Thyroid gland (tissue), 4 donors: ENCODE measurements around the gene ATP9B. TPM values are rescaled to one million over a fixed set of nuclear protein-coding genes. Genes with fewer than 3 reads are reported as not detected.
"Not testable (repeated sequence)": the region's sequence is repeated elsewhere in the genome, so short reads cannot be mapped to it uniquely, and the experiment has no call there.

ENCODE experiments used
- DNase-seq, 2 donors: peaks; one replicate each; pipeline ENCODE4 v3.0.0-alpha.2; 2019
- H3K27ac ChIP-seq, 3 donors: fragments of 200-600 bp; sonication (generic); 1 replicate in 2 of 3; 2 replicates in 1 of 3; pipeline ENCODE4 v1.5.1; 2016 to 2019; ENCODE audit warnings: mild to moderate bottlenecking in 1 of 3, moderate library complexity in 1 of 3
- H3K27me3 ChIP-seq: fragments of 200-600 bp; sonication (generic); one replicate; pipeline ENCODE4 v1.5.1; 2019
- H3K36me3 ChIP-seq, 2 donors: fragments of 200-600 bp; sonication (generic); one replicate each; pipeline ENCODE4 v1.5.1; 2016 to 2019
- H3K4me1 ChIP-seq, 2 donors: fragments of 200-600 bp; sonication (generic); one replicate each; pipeline ENCODE4 v1.5.1; 2017 to 2019
- H3K4me3 ChIP-seq, 3 donors: fragments of 200-600 bp; sonication (generic); replicated peaks in 1 of 3; 1 replicate in 2 of 3; 2 replicates in 1 of 3; pipeline ENCODE4 v1.5.1; 2016; ENCODE audit warnings: mild to moderate bottlenecking in 1 of 3
- H3K9me3 ChIP-seq: fragments of 200-600 bp; sonication (generic); one replicate; pipeline ENCODE4 v1.5.1; 2017
- CTCF ChIP-seq, 6 experiments: fragments of 200-600 bp in 3 of 6; fragments of 450-650 bp in 3 of 6; sonication (generic) in 3 of 6; IDR thresholded peaks; one replicate each; pipeline ENCODE4 v1.5.1; 2016 to 2019; ENCODE audit warnings: antibody characterized with exemption in 6 of 6, mild to moderate bottlenecking in 2 of 6, inconsistent platforms in 1 of 6, moderate library complexity in 1 of 6
- POLR2A ChIP-seq, 2 donors: fragments of 450-650 bp; IDR thresholded peaks; one replicate each; pipeline ENCODE4 v1.6.1; 2017; ENCODE audit warnings: antibody characterized with exemption in 2 of 2, mild to moderate bottlenecking in 2 of 2, moderate library complexity in 1 of 2
- WGBS, 2 donors: methylation state at CpG; one replicate each; pipeline ENCODE4 v1.1.5; 2017; 5-methylcytosine and 5-hydroxymethylcytosine counted together
- intact Hi-C: fragments of 100-400 bp; cut with DNase I; formaldehyde crosslinking; loops from one replicate; pipeline ENCODE4 v1.15.1; 2023
- total RNA-seq, 4 donors: library from RNA; depleted of rRNA; stranded (reverse); fragments of >200 nt; gene quantifications; one replicate each; pipeline ENCODE4 v1.2.3, GENCODE V29; 2016

The ATP9B gene
- total RNA-seq, 4 donors from 2014 or later = 30.6 to 58.1 (median 48.2) TPM

GRCh38 chr18:79323471-79323870, 254.3 kb downstream of the ATP9B start:
- intact Hi-C loops = no loop called here
- H3K4me1 ChIP-seq = no peaks in the 10 kb centered on the region
- no peaks in the 10 kb centered on the region for H3K36me3 ChIP-seq
- no peak overlapping the region for H3K4me3 ChIP-seq
- no peaks in the 10 kb centered on the region for H3K9me3 ChIP-seq
- no peak for DNase-seq
- H3K27ac ChIP-seq = no peak overlapping the region
- H3K27me3 ChIP-seq = no peaks in the 10 kb centered on the region
- WGBS, 2 donors = 96 to 99% methylated on average over 9 of the region's 9 CpGs
- TF ChIP-seq CTCF (IDR thresholded peaks at IDR 0.05) (no peak), POLR2A (IDR thresholded peaks at IDR 0.05) (no peak)

- DNase-seq = no peak
- Histone ChIP-seq H3K27me3 (no peaks in the 10 kb centered on the region), H3K4me1 (no peaks in the 10 kb centered on the region), H3K9me3 (no peaks in the 10 kb centered on the region), H3K27ac (no peak overlapping the region), H3K36me3 (peaks cover 6 to 8% of the 10 kb centered on the region in 2 donors), H3K4me3 (no peak overlapping the region)
- TF ChIP-seq POLR2A (IDR thresholded peaks at IDR 0.05) (no peak), CTCF (IDR thresholded peaks at IDR 0.05) (no peak)
- intact Hi-C loops = no loop called here
- WGBS, 2 donors = 91 to 95% methylated on average over 8 of the region's 8 CpGs
These were observed 257.4 kb downstream of the ATP9B start for GRCh38 chr18:79326413-79327198.

GRCh38 chr18:79327199-79327721, 258.1 kb downstream of the ATP9B start:
- 96% methylated on average over 26 of the region's 26 CpGs for WGBS, 2 donors
- DNase-seq = no peak
- Histone ChIP-seq H3K4me1 (no peaks in the 10 kb centered on the region), H3K4me3 (no peak overlapping the region), H3K27ac (no peak overlapping the region), H3K9me3 (no peaks in the 10 kb centered on the region), H3K27me3 (no peaks in the 10 kb centered on the region), H3K36me3 (peaks cover 6 to 8% of the 10 kb centered on the region in 2 donors)
- intact Hi-C loops = no loop called here
- TF ChIP-seq POLR2A (IDR thresholded peaks at IDR 0.05) (no peak), CTCF (IDR thresholded peaks at IDR 0.05) (no peak)

GRCh38 chr18:79327915-79328314, 258.7 kb downstream of the ATP9B start:
- DNase-seq, H3K4me1 ChIP-seq, H3K27me3 ChIP-seq, H3K27ac ChIP-seq, H3K9me3 ChIP-seq, H3K4me3 ChIP-seq, intact Hi-C loops: not testable (repeated sequence)
- H3K36me3 ChIP-seq = peaks cover 10 to 11% of the 10 kb centered on the region in 2 donors
- WGBS, 2 donors = 93 to 97% methylated on average over 22 to 23 of the region's 23 CpGs

- Histone ChIP-seq H3K9me3 (no peaks in the 10 kb centered on the region), H3K4me3 (no peak overlapping the region), H3K27me3 (no peaks in the 10 kb centered on the region), H3K4me1 (no peaks in the 10 kb centered on the region), H3K27ac (no peak overlapping the region), H3K36me3 (peaks cover 11 to 12% of the 10 kb centered on the region in 2 donors)
- intact Hi-C loops = no loop called here
- TF ChIP-seq CTCF (IDR thresholded peaks at IDR 0.05) (no peak), POLR2A (IDR thresholded peaks at IDR 0.05) (no peak)
- WGBS, 2 donors = 90 to 96% methylated on average over 12 of the region's 12 CpGs
- DNase-seq = no peak
These were observed 259.7 kb downstream of the ATP9B start for GRCh38 chr18:79328887-79329286.
